SK-N-MC (cell line): Measurements from ENCODE around the gene PANK2.

Source experiments
- EZH2 ChIP-seq: fragments of 200-600 bp; sonication (generic); IDR thresholded peaks from one replicate; pipeline ENCODE4 v1.6.1; 2017; ENCODE audit warnings: antibody characterized with exemption
- FOXP2 ChIP-seq: optimal IDR thresholded peaks from 2 replicates; pipeline ENCODE3; 2011; ENCODE audit warnings: mild to moderate bottlenecking, moderate library complexity; ENCODE audit not compliant: insufficient read depth; ENCODE audit errors: extremely low read length, control extremely low read depth
- POLR2AphosphoS5 ChIP-seq: IDR thresholded peaks from 2 replicates; pipeline ENCODE4 v1.6.1; 2012; ENCODE audit warnings: mild to moderate bottlenecking, low read depth, low read length, borderline replicate concordance

DNA sequence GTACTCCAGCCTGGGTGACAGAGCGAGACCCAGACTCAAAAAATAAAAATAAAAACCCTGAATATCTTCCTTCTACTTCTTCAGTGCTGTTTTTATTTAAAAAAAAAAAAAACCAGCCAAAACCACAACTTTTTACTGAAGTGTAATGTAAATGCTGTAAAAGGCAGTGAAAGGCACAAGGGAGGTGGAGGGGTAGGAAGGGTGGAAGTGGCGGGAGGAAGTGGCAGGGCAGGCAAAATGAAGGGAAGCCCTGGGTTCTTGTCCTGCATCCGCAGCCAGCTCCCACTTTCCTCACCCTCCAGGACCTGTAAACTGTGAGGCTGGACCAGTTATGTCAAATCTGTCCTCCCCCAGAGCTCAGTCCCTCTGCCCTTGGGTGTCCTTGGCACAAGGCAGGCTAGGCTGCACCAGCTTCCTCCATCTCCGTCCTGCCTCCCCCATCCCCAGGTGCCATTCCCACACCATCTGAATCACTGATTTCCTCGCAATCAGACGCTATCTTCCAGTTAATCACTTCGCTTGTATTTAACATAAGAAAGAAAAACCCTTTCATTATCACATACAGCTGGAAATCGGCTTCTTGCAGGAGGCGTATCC lies 13.7 kb upstream of the PANK2 start:
- no peak for TF ChIP-seq POLR2AphosphoS5
- TF ChIP-seq EZH2, result no peak
- TF ChIP-seq FOXP2, result no peak
